GM12864 (cell line): Measurements from ENCODE around the gene EPHA5.

Experiments used
- DNase-seq: peaks from one replicate; pipeline ENCODE4 v3.0.0-alpha.2; 2011; ENCODE audit warnings: low read depth
- H3K4me3 ChIP-seq: 2 replicates; pipeline ENCODE4 v1.5.1; 2011; ENCODE audit warnings: mild to moderate bottlenecking, low read depth, low read length, control low read depth
- CTCF ChIP-seq: IDR thresholded peaks from 2 replicates; pipeline ENCODE4 v1.5.1; 2011; ENCODE audit warnings: low read depth, mild to moderate bottlenecking, moderate library complexity, low read length, control low read depth, inconsistent platforms; ENCODE audit errors: missing control alignments

The EPHA5 gene

DNA sequence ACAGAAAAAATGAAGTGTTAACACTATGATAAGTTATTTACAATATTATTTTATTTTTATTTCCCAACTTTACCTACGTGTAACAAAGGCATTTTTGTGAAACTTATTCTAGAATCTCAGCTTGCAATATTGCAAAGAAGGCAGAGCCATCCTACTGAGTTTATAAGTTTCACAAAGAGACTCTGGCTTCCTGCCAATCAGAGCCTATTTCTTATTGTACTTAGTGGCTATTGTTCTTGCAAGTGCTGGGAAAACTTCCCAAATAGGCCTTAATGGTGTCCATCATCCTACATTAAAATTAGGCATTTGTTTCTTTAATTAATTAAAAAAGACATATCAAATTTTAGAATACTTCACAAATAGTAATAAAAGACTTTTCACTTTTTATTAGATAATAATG, 233.2 kb downstream of the EPHA5 start:
- no peak for DNase-seq
- H3K4me3 ChIP-seq: no peak overlapping the region
- TF ChIP-seq CTCF: no peak

GRCh38 chr4:65422109-65422508, 248.2 kb downstream of the EPHA5 start:
- no peak for TF ChIP-seq CTCF
- no peak for DNase-seq
- H3K4me3 ChIP-seq: no peak overlapping the region

- no peak overlapping the region for H3K4me3 ChIP-seq
- no peak for TF ChIP-seq CTCF
- no peak for DNase-seq
Measured at GRCh38 chr4:65420036-65420435, 250.3 kb downstream of the EPHA5 start.

DNA sequence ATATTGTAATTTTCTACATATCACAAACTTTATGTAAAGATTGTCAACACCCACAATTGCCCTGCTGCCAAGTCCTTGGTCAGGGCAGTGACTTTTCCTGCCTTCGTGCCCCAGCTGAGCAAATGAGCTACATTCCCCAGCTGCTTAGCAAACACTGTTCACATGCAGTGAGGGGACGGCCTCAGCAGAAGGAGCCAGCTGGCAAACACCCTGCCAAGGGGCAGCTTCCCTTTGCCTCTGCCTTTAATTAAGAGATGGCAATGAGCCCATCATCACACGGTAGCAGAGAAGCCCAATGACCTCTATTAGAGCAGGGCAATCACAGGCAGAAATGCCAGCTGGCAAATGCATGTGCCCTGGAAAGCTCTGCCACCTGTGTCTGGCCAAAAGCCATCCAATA, 253.4 kb downstream of the EPHA5 start:
- H3K4me3 ChIP-seq: no peak overlapping the region
- TF ChIP-seq CTCF: no peak
- no peak for DNase-seq

GRCh38 chr4:65407483-65407882, 262.8 kb downstream of the EPHA5 start:
- H3K4me3 ChIP-seq: no peak overlapping the region
- TF ChIP-seq CTCF: no peak
- DNase-seq: no peak

DNA sequence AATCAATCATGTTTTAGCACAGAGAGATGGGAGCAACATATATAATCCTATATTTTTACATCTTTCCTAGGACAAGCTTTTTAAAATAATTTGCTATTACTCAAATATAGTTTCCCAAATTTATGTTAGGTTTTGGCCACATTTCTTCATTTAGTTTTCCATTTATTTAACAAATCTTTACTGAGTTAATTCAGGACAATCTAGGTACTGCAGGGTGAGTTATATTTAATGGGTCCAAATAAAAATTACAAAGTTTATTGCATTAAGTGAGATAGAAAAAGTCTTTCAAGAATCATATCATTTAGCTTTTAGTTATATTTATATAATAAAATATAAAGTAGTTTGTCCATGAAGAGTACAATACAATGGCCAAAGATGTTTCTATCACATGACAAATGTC, 269.2 kb downstream of the EPHA5 start:
- no peak overlapping the region for H3K4me3 ChIP-seq
- no peak for DNase-seq
- no peak for TF ChIP-seq CTCF

GRCh38 chr4:65399084-65399483, 271.2 kb downstream of the EPHA5 start:
- no peak overlapping the region for H3K4me3 ChIP-seq
- no peak for TF ChIP-seq CTCF
- DNase-seq: no peak
